NAMALWA (cell line): Measurements from ENCODE around the gene OGFOD2.

Source experiments
- DNase-seq: peaks from one replicate; pipeline ENCODE4 v3.0.0-alpha.2; 2015; ENCODE audit warnings: low spot score

The OGFOD2 gene

GRCh38 chr12:122977655-122978392, 2.8 kb downstream of the OGFOD2 start:
- no peak for DNase-seq

GRCh38 chr12:122978507-122978955, 3.5 kb downstream of the OGFOD2 start:
- DNase-seq, result no peak

GRCh38 chr12:122979001-122979907, 4.2 kb downstream of the OGFOD2 start:
- DNase-seq, result no peak

- DNase-seq, result peak; percentile 54
These were observed 4.8 kb downstream of the OGFOD2 start for GRCh38 chr12:122979908-122980182.

GRCh38 chr12:122980183-122981035, 5.4 kb downstream of the OGFOD2 start, which contains the start of gene ARL6IP4:
ARL6IP4 (plus strand) TSS chr12:122980681; CDS start chr12:122981140, 459 bp downstream.
- DNase-seq, result peak; percentile 68

GRCh38 chr12:122981036-122981471, 6.0 kb downstream of the OGFOD2 start:
- peak; percentile 30 for DNase-seq

- DNase-seq, result peak; percentile 24
These were observed 6.8 kb downstream of the OGFOD2 start for GRCh38 chr12:122981587-122982476.

- no peak for DNase-seq
These were observed 7.4 kb downstream of the OGFOD2 start for GRCh38 chr12:122982477-122982815.

GRCh38 chr12:122982963-122983788, 8.1 kb downstream of the OGFOD2 start:
- no peak for DNase-seq

- no peak for DNase-seq
These were observed 8.9 kb downstream of the OGFOD2 start for GRCh38 chr12:122983789-122984515.

- DNase-seq, result no peak
These were observed 9.7 kb downstream of the OGFOD2 start for GRCh38 chr12:122984612-122985337.

- DNase-seq, result no peak
These were observed 10.6 kb downstream of the OGFOD2 start for GRCh38 chr12:122985338-122986257.

GRCh38 chr12:122986258-122986871, 11.3 kb downstream of the OGFOD2 start:
- no peak for DNase-seq

- no peak for DNase-seq
These were observed 12.3 kb downstream of the OGFOD2 start for GRCh38 chr12:122987086-122987951.

GRCh38 chr12:122988036-122988435, 13.0 kb downstream of the OGFOD2 start:
- DNase-seq, result no peak

GRCh38 chr12:122988612-122989212, 13.7 kb downstream of the OGFOD2 start:
- DNase-seq, result no peak
